Inferior parietal cortex (tissue), 1 donor: ENCODE results near the gene TRIM6.
"Not testable (repeated sequence)": the region's sequence is repeated elsewhere in the genome, so short reads cannot be mapped to it uniquely, and the experiment has no call there.

Experiments
- DNase-seq: peaks from one replicate; pipeline ENCODE4 v3.0.0-alpha.2; 2016; ENCODE audit errors: extremely low spot score

Gene TRIM6, protein sequence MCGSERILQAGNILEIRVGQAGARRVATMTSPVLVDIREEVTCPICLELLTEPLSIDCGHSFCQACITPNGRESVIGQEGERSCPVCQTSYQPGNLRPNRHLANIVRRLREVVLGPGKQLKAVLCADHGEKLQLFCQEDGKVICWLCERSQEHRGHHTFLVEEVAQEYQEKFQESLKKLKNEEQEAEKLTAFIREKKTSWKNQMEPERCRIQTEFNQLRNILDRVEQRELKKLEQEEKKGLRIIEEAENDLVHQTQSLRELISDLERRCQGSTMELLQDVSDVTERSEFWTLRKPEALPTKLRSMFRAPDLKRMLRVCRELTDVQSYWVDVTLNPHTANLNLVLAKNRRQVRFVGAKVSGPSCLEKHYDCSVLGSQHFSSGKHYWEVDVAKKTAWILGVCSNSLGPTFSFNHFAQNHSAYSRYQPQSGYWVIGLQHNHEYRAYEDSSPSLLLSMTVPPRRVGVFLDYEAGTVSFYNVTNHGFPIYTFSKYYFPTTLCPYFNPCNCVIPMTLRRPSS

DNA sequence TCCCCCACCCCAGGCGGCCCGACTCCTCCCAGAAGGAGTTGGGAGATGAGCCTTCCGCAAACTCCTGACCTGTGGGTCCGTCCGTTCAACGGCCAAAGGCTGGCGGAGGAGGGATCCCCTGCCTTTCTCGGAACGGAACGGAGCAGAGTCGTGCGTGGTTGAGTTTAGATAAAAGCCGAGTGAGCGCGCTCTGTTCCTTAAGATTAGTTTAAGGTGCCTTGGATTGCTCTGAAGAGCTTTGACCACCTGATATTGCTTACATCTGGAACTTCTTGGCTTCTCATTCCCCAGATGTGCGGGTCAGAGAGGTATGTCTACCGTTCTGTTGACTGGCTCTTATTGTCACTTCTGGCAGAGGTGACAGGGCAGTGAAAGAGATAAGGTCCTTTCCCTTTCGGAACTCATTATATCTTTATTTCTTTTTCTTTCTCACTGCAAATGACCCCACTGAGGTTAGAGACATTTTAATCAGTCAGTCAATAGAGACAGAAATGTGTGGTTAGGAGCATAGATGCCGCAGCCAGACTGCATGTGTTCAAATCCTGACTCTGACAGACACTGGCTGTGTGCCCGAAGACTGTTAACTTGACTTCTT is at the start of gene TRIM6:
TSS of gene TRIM6 (plus strand) at position 31 of the 595 bp plus-strand sequence. CDS start at position 292, 261 bp downstream.
- DNase-seq, result peak; percentile 36

DNA sequence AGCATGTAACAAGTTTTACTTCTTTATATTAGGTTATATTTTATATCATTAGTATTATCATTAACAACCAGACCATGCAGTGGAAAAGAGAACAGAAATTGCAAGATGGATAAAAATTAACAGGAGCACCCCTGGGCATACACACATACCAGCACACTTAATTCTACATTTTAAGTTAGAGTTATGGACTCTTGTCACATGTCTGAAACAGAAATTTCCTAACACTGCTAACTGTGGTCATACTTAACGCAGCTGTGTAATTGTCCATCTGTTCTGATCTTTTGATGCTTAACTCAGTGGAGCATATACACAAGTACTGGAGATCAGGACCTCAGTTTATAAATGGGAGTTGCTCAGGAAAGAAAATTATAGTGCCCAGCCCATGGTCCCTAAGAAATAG is 48.5 kb upstream of the TRIM6 start:
- no peak for DNase-seq

DNA sequence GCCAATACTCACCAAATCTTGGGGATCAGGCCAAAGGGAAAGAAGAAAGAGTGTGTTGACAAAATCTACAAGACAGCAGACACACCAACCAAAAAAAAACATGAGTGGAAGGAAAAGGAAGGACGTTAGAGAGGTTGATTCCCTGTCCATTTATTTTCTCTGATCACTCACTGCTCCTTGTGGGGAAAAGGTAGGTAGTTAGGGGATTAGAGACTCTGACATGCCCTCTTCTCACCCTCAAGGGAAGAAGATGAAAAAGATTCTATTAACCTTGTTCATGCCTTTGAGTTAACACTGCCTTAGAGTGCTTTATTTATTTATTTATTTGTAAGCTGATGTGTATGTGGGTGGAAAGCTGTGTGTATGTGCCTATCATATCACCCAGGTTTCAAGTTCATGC is 48.0 kb upstream of the TRIM6 start, which contains the start of gene OR52H1:
TSS of gene OR52H1 (minus strand) at position 101 of the 400 bp plus-strand sequence. CDS start 3,035 bp downstream, outside the sequence.
- no peak for DNase-seq

DNA sequence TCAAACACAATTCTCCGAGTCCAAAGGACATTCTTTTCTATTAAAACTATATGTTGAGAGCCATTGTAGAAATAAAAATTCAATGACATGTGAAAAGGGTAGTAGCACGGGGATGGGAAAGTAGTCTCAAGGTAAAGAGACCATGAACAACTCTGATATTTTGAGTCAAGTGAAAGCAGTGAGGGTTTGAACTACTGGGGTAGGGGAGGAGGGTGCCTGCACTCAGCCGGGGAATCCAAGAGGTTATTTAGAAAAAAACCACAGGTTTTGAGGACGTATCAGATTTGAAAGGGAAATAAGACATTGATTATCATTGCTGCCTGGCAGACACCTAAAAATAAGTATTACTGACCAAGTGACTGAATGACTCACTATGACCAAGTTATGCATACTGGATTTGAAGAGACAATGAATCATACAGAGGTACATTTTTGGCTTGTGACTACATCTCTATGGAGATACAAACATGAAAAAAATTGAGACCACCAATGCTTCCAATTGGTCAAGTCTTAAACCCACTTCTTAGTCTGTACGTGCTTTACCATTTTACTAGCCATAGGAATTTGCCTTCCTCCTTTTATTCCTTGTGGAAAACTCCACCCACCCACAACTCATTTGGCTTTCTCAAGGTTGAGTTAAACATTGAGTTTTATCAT is 45.9 kb upstream of the TRIM6 start:
- no peak for DNase-seq

DNA sequence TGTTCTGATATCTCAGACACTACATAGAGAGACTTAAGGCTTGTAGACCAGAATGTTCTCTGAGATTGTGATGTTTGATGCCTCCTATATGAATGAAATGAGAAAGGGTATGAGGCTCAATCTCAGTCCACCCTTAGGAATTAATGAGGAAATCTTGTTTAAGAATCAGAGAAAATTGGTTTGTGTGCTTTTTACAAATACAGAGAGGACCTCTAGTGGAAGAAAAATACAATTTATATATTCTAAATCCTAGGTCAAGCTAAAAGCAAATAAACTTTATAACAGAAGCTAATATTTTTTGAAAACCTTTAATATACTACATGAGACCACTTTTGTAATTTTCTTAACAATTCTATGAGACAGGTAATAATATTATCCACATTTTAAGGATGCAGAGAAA is 43.1 kb upstream of the TRIM6 start:
- DNase-seq, result no peak

DNA sequence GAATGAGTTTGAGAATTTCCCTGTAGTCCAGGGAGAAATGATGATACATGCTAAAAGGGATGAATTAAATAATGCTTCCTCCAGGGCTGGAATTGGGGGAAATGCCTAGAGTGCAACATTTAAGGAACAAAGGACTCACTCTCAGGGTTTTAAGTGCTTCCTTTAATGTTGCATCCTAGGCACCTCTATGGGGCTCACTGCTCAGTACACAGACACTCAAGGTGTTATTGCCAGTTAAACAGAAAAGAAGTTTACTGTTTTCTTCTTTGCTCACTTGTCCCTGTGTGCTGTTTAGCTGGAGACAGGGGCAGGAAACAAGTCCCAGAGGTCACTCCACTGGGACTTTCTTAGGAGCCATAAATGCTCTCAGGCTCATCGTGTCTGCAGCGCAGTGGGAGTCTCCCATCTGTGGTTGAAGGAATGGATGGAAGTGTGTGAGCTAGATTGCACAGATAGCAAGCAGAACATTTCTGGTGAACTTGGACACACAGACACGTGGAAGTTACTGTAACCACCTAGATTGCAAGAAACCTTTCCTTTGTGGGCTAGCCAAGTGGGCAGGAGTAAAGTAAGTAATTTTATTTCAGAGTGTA is 39.7 kb upstream of the TRIM6 start:
- DNase-seq, result no peak

DNA sequence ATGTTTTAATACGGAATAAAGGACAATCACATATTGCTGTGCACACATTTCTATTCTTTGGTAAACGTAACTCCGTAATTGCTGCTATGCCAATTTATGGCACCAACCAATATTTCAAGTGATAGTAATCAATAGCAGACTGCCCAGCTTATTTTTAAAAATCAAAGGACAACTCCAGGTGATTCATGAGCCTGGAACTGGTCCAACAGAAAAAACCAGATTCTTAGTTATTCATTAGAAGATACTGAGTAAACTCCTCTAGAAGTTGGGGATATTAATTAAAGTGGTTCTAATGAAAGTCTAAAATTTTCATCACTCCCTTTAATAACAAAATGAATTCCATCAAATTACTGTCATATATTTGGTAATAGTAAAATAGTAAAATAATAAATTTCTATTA is 38.7 kb upstream of the TRIM6 start:
- no peak for DNase-seq

DNA sequence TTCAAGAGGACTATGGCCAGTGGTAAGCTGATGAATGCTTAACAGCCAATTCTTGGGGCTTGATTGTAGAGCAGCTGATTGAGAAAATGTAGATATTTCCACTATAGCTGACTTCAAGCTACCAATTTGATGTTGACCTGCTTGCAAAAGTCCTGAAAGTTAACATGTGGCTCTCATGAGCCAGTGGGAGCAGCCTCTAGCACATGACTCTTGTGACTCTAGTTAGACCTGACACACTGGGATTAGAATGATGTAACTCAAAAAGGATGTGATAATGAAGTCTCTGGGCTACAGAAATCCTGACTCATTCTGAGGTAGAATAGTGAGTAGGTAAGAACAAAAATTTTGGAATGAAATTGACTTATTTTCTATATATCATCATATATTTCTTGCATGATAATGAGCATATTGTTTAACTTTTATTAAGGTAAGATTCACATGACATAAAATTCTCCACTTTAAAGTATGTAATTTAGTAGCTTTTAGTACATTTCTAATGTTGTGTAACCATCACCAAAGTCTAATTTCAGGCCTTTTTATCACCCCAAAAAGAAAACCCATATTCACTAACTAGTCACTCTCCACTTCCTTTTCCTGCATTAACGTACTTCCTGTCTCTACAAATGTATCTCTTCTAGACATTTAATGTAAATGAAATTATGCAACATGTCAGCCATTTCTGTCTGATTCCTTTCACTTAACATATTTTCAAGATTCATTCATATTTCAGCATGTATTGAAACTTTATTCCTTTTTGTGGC is 32.0 kb upstream of the TRIM6 start:
- no peak for DNase-seq

DNA sequence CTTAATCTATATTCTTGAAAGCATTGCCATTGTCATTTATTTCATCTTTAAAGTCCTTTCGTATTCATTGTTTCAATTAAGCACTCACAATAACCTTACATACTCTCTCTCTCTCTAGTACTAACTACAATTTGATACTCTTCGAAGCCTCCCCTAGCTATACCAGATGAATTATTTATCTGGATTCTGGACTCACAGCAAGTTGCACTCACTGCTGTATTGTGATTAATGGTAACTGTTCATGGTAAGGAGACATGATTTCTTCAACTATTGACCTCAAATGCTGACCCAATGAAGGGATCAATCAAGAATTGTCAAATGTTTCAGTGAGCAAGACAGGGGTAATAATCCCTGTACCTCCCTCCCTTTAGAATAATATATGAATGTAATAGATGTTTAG is 21.8 kb upstream of the TRIM6 start:
- no peak for DNase-seq

DNA sequence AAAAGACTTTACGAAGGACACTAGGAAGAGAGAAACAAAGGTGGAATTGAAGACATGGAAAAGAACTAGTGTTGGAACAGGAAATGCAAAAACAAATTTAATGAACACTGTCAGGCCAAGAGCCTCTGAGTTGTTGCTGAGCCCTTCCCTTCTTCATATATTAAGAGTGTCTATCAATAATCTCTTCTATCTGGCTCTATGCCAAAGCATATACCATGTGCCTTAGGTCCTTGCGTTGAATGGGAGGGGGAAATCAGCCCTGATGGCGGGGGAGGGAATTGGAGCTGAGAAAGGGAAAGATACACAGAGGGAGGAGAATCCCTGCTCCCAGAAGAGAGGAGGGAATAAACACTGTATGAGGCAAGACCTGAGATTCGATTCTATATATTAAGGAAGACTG is 21.3 kb upstream of the TRIM6 start:
- no peak for DNase-seq

DNA sequence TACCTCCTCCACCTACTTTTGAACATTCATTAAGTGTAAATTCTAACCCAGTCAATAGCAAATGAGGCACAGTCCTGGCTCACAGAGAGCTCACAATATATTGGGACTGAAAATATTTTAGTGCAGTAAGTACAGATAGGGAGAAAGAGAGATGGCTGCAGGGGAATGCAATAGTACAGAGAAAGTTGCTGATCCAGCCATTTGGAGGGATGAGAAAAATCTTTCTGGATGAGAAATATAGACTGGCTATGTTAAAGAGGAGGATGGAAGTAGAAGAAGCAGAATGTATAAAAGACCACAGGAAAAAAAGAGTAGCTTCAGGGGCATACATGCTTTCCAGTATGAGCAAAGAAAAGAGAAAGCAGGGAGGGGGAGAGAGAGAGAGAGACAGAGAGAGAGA is 19.3 kb upstream of the TRIM6 start:
- no peak for DNase-seq

DNA sequence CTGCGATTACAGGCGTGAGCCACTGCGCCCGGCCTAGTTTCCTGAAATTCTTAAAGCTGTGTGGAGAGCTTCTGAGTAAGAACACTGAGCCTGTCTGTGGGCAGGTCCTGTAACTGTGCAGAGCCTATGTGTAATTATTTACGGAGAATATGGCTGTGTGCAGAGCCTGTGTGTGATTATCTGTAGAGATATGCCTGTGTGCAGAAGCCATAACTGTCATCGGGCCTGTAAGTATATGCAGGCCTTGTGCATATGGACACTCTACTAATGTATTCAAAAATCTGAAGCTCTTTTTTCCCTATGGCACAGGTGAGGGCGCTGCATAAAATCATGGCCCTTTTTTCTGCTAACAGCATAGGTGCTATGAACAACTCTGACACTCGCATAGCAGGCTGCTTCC is 15.9 kb upstream of the TRIM6 start, which contains the start of gene OR52B6:
TSS of gene OR52B6 (plus strand) at position 301 of the 400 bp plus-strand sequence. CDS start at position 301, 0 bp downstream.
- no peak for DNase-seq

DNA sequence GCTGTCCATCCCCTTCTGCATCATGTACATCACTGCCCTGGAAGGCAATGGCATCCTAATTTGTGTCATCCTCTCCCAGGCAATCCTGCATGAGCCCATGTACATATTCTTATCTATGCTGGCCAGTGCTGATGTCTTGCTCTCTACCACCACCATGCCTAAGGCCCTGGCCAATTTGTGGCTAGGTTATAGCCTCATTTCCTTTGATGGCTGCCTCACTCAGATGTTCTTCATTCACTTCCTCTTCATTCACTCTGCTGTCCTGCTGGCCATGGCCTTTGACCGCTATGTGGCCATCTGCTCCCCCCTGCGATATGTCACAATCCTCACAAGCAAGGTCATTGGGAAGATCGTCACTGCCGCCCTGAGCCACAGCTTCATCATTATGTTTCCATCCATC is 15.4 kb upstream of the TRIM6 start:
- DNase-seq, result no peak

DNA sequence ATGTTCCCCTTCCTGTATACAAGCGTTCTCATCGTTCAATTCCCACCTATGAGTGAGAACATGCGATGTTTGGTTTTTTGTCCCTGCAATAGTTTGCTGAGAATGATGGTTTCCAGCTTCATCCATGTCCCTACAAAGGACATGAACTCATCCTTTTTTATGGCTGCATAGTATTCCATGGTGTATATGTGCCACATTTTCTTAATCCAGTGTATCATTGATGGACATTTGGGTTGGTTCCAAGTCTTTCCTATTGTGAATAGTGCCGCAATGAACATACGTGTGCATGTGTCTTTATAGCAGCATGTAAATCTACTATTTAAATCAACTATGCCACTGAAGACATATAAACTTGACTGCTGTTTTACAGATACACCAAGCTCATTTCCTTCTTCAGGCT is 12.0 kb upstream of the TRIM6 start:
- not testable (repeated sequence) for DNase-seq

DNA sequence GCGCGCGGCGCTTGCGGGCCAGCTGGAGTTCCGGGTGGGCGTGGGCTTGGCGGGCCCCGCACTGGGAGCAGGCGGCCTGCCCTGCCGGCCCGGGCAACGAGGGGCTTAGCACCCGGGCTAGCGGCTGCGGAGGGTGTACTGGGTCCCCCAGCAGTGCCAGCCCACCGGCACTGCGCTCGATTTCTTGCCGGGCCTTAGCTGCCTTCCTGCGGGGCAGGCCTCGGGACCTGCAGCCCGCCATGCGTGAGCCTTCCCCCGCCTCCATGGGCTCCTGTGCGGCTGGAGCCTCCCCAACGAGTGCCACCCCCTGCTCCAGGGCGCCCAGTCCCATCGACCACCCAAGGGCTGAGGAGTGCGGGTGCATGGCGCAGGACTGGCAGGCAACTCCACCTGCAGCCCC is 6.5 kb upstream of the TRIM6 start:
- not testable (repeated sequence) for DNase-seq

DNA sequence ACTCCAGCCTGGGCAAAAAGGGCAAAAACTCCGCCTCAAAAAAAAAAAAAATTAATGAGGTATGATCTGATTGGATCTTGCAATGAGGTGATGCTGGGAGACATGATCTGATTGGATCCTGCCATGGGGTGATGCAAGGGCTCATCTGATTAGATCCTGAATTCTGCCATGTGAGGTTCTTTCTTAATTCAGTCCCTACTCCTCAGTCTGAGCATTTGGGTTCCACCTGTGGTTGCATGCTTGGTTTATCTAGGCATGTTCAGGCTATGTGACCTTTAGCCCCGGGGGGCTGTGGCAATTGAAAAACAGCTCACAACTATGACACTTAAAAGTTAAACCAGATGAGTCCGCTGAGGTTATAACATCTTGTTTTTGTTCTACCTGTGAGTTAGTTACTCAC is 4.8 kb upstream of the TRIM6 start:
- no peak for DNase-seq

DNA sequence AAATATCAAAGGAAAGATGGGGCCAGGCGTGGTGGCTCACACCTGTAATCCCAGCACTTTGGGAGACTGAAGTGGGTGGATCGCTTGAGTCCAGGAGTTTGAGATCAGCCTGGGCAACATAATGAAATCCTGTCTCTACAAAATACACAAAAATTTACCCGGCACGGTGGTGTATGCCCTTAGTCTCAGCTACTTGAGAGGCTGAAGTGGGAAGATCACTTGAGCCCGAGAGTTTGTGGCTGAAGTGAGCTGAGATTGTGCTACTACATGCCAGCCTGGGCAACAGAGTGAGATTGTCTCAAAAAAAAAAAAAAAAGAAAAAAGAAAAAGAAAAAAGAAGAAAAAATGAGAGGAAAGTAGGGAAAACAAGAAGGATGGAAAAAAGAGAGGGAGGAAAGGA is 3.8 kb upstream of the TRIM6 start:
- DNase-seq, result no peak

DNA sequence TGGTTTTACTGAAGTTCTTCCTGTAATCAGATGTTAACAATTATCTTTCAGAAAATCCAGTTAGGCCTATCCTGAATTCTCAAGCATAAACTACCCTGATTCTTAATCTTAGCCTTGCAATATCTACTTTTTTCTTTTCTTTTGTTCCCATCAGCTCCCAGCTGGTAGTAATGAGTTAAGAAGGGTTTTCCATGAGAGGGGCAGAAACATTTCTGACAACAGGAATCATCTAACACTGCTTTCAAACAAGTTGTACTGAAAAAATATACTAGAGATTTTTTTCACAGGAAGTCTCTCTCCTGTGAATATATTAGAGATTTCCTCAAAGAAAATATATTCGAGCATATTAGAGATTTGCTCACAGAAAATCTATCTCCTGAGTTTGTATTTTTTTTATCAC is 3.3 kb upstream of the TRIM6 start:
- no peak for DNase-seq

DNA sequence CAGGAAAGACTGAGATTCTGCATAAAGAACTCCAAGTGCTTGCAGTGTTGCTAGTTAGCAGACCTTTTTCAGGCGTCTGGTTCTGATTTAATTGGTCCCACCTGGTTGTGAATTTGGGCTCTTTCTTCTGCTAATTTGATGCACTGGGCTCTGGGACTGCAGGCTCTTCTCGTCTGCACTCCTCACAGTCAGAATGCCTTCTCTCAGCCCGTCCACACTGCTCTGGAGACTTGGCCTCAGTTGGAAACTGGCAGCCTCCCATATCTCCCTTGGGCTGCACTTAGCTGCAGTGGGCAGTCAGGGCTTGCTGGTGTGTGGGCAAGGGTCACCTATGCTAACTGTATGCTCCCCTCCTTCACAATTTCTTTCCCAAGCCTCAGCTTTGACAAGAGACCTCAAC is 1.5 kb downstream of the TRIM6 start:
- DNase-seq, result no peak

DNA sequence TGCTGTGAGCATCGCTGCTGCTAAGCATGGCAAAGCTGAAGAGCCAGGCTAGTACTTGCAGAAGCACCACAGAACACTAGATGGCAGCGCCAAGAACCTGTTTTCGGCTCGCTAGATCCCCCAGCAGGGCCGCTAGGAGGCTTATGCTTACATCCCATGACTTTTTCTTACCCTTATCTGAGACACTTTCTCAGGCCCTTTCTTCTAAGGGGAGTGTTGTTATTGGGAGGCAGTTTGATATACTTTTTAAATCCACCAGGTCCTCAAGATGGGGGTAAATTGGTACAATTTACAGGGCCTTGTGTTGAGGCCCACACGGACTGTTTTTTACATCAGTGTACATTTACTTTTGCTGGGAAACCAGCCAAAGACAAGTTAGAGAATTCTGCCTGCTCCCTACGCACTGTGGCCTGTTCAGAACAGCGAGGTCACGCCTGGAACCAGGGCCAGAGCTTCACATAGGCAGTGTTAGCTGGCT is 4.0 kb downstream of the TRIM6 start:
- peak; percentile 46 for DNase-seq

DNA sequence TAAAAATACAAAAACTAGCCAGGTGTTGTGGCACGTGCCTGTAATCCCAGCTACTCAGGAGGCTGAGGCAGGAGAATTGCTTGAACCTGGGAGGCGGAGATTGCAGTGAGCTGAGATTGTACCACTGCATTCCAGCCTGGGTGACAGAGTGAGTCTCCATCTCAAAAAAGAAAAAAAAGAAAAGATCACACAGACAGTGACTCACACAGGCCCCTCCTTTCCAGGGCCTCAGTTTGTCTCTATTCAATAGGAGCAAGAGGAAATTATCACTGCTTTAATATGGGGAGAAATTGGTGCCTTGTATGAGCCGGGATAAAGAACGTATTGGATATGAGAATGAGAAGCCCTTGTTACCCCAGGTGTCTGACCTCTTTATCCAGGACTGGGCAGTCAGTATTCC is 6.4 kb downstream of the TRIM6 start:
- not testable (repeated sequence) for DNase-seq
